Non-pigmented ciliary epithelial cell (primary cell): Measurements from ENCODE around the gene HOXB1.
"Not testable (repeated sequence)": the region's sequence is repeated elsewhere in the genome, so short reads cannot be mapped to it uniquely, and the experiment has no call there.

Experiments
- DNase-seq: peaks from one replicate; pipeline ENCODE4 v3.0.0-alpha.2; 2010; ENCODE audit warnings: low read depth

HOXB1 gene

DNA sequence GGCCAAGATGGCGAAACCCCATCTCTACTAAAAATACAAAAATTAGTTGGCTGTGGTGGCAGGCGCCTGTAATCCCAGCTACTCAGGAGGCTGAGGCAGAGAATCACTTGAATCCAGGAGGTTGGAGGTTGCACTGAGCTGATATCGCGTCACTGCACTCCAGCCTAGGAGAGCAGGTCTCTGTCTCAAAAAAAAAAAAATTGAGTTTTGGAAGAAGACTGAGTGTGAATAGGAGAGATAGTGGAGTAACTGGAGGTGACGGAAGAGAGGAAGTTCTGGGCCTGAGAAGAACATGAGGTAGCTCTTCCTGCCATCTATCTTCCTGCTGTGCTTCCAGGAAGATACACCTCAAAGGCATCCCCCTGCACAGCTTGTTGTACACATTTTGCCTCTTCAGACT is 11.4 kb downstream of the HOXB1 start:
- no peak for DNase-seq

DNA sequence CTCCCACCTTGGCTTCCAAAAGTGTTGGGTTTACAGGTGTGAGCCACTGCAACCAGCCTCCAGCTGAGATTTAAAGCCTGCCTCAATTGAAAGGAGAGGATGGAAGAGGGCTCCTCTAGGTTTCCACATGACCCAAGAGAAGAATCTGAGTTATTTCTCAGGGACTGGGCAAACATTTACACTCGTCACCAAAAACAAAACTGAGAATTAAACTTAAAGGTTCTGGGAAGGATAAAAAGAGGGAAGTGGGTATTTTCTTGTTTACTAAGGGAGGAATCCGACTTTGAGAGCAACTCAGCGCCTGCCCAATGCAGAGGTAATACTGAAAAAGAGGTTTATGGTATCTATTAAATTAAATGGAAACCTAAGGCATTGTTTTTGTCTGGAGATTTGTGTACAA is 13.3 kb downstream of the HOXB1 start:
- no peak for DNase-seq

DNA sequence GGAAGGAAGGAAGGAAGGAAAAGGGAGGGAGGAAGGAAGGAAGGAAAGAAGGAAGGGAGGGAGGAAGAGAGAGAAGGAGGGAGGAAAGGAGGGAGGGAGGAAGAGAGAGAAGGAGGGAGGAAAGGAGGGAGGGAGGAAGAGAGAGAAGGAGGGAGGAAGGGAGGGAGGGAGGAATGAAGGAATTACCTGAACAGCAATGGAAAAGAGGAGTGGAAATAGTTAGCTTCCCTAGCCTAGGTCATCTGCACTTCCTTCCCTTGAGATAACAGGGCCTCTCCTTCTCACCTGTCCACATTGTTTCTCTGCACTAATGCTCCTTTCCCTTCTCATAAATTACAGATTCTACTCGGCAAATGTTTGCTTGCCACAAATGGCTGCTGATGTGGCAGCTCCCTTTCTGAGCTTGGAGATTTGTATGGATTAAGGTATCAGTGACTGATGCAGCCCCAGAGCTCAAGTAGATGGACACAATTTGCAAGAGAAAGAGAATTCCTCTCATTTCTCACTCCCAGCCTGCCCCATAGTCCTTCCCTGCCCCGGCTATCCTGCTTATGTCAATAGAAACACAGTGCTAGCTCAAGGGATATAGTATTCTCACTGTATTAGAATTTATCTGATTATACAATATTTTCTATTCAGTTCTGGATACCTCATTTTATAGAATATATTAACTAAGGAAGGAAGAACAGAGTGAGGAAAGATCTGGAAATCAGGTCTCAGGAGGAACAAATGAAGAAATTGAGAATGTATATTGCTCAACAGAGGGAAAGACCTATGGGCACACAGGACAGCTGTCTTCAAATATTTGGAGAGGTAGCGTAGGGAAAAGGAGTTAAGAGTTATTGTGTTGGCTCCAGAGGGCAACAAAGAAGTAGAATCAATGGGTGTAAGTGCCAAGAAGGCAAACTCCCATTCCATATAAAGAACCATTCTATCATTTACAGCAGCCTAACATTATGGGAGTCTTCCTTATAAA is 14.6 kb downstream of the HOXB1 start:
- no peak for DNase-seq

DNA sequence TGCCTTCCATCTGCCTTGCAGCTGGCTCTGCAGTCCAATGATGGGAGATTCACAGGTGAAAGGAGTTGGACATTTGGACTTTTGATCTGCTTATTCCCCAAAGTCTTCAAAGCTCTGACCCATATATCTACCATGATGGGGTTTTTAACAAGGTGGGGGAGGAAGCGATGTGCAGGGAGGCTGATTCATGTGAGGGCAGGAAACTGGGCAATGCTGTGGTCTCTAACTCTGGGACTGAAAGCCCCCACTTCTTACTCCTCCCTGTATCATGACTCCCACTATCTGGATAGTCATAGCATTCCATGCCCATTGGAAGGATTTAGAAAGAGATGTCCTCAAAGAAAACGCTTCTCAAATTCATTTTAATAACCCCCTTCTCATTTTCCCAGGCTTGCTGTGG is 16.3 kb downstream of the HOXB1 start:
- DNase-seq, result no peak

DNA sequence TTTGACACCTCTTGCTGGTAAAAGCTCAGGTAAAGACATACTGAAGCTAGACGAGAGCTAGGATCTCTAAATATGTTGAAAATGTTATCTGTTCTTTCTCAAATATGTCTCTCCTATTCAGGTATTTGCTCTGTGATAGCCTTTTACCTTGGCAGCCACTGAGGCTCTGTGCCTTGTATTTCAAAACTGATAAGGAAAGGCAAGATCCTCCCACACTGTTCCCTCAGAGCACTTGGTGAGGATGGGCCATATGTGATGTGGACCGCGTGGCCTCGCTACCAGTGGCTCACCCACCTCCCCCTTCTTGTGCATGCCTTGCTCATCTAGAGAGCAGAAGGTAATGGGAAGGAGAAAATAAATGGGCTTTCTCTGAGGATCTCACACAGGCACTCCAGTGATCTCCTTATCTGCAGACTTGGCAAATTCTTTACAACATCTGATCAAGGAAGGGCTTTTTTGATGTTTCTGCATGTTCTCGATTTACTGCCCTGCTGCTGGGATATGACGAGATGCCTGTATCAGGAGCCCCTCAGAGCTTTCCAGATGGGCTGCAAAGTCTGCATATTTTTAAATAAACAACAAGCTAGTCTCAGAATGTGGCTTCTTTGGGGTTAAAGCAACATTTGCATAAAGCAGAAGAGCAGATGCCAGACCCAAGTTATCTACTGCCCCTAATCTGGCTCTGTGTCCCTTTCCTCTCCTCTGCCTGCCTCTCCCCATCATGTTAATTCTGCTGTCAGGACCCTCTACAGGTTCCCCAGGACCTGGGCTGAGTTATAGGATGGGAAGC is 16.9 kb downstream of the HOXB1 start:
- DNase-seq, result no peak

DNA sequence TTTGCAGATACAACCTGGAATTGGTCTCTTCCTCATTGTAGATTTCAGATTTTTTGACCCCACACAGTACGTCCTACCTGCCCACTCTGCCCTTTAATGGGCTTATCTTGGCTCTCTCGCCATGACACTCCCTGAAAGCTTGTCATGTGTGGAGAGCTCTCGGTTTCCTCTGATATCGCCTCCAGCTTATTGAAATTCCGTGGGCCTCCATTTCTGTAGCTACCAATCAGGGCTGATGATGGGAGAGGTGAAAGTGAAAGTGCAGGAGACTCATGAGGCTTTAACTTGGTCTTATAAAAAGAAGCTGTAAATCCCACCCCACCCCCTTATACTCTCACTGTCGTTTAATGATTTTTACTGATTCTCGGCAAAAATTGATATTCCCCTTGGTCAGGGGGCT is 17.7 kb downstream of the HOXB1 start:
- no peak for DNase-seq

DNA sequence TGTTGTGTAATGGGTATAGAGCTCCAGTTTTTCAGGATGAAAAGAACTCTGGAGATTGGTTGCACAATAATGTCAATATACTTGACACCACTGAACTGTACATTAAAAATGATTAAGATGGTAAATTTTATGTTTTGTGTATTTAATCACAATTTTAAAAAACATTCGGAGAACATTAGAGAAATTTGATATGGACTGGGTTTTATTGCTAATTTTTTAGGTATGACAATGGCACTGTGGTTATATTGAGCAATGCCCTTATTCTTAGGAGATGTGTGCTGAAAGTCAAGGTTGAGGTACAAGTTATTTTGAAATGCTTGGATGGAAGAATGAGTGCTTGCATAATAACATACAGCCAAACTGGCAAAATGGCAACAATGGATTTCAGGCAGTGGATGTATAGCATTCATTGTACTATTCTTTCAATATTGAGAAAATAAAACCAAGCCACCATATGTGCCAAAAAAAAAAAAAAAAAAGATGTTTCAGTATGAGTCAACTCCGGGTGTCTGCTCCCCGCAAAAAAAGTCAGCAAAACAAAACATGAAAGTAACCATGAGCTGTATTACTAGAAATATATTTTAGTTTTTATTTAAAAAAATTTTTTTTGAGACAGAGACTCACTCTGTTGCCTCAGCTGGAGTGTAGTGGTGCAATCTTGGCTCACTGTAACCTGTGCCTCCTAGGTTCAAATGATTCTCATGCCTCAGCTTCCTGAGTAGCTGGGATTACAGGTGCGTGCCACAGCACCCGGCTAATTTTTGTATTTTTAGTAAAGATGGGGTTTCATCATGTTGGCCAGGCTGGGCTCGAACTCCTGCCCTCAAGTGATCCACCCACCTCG is 19.8 kb downstream of the HOXB1 start:
- no peak for DNase-seq

DNA sequence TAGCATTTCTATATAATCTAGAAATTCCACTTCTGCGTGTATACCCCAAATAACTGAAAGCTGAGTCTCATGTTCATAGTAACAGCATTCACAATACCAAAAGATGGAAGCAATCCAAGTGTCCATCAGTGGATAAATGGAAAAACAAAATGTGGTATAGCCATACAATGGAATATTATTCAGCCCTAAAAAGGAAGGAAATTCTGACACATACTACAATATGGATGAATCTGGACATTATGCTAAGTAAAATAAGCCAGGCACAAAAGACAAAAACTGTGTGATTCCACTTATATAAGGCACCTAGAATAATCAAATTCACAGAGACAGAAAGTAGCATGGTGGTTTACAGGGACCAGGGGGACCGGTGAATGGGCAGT is 20.4 kb downstream of the HOXB1 start:
- no peak for DNase-seq

DNA sequence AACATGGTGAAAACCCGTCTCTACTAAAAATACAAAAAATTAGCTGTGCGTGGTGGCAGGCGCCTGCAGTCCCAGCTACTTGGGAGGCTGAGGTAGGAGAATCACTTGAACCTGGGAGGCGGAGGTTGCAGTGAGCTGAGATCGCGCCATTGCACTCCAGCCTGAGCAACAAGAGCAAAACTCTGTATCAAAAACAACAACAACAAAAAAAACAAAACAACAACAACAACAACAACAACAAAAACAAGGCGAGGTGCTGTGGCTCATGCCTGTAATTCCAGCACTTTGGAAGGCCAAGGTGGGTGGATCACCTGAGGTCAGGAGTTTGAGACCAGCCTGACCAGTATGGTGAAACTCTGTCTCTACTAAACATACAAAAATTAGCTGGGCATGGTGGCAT is 21.1 kb downstream of the HOXB1 start:
- DNase-seq, result not testable (repeated sequence)

DNA sequence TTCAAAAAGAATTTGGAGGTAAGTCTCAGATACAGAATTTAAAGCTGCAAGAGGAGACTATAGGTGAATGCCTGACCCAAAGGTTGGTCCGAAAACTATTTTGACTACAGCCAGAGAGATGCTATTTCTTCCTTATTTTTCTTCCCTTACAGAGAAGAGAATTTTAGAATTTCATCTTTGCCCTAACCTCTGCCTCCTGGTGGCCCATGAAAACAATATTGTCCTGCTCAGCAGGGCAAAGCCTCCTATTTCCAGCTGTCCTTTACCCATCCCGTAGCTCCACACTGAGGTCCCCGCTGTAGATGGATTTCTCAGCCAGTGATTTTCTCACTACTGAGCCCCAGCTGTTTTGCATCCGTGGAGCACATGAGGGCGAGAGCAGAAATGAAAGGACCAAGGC is 24.6 kb downstream of the HOXB1 start:
- no peak for DNase-seq

DNA sequence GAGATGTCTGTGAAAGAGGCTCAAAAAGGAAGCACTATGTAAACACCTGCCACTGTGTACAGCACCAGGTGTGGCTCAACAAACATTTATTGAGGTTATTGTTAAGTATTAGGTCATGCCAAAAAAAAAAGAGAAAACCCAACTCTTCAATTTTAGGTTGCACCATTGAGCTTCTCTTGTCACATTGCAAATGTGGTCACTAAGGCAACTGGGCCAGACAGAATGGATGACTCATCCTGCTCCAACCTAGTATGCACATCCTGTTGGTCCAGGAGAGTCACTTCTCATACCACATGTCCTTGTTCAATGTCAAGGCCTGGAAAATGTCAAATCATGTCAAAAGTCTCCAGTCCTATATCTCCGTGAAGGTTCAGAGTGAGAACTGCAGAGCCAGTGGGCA is 25.0 kb downstream of the HOXB1 start:
- DNase-seq, result no peak

DNA sequence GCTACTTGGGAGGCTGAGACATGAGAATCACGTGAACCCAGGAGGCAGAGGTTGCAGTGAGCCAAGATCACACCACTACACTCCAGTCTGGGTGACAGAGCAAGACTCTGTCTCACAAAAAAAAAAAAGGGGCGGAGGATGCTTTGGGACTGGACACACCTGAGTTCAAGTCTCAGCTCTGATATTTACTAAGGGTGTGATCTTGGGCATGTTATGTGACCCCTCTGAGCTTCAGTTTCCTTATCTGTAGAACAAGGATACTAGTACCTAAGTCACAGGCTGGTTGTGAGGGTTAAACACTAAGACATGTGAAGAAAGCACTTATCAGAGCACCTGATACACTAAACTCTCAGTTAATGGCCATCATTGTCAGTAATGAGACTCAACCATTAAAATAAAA is 25.9 kb downstream of the HOXB1 start:
- DNase-seq, result no peak

DNA sequence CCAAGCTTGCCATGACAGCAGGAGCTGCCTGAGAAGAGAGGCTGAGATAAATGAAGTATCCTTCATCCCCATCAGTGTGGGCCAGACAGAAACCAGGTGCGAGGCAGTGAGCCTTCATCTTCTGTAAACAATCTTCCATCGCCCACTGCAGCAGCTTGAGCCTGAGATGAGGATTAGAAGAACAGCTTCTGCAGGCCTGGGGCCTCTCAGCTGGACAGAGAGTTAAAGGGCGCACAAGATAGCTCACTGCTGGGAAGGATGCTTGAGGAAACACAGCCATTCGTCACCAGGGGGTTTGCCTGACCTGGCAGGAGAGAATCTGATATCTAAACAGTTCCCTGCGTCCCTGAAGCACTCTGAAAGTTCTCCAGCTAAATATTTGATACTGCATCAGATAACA is 27.1 kb downstream of the HOXB1 start:
- DNase-seq, result no peak

DNA sequence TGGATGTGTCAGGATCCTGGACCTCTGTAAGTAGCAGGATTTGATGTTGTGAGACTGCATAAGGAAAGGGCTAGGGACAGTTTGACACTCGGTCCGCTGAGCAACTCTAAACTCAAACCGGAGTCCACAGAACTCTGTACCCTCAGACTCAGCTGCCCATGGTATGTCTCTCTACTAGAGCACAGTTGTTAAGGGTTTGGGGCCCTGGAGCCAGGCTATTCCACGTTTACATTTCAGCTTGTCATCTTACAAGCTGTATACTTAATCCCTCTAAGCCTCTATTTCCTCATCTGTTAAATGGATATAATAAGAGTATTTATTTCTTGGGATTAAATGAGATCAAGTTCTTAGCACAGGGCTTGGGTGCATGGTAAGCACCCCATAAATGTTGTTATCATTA is 27.9 kb downstream of the HOXB1 start:
- no peak for DNase-seq

DNA sequence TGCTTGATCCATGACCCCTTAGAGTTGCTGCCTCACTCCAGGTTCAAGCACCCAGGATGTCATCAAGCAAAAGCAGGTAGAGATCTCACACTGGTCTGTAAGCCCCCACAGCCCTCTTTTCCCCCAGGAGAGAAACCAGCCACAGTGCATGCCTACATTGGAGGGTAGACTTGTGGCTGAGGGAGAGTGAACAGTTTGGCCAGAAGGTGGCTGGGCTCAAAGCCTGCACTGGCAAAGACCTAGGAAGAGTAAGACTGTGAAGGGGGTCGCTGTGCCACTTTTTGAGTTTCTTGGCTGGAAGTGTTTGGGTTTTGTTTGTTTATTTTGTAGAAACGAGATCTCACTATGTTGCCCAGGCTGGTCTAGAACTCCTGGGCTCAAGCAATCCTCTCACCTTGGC is 28.5 kb downstream of the HOXB1 start:
- no peak for DNase-seq

DNA sequence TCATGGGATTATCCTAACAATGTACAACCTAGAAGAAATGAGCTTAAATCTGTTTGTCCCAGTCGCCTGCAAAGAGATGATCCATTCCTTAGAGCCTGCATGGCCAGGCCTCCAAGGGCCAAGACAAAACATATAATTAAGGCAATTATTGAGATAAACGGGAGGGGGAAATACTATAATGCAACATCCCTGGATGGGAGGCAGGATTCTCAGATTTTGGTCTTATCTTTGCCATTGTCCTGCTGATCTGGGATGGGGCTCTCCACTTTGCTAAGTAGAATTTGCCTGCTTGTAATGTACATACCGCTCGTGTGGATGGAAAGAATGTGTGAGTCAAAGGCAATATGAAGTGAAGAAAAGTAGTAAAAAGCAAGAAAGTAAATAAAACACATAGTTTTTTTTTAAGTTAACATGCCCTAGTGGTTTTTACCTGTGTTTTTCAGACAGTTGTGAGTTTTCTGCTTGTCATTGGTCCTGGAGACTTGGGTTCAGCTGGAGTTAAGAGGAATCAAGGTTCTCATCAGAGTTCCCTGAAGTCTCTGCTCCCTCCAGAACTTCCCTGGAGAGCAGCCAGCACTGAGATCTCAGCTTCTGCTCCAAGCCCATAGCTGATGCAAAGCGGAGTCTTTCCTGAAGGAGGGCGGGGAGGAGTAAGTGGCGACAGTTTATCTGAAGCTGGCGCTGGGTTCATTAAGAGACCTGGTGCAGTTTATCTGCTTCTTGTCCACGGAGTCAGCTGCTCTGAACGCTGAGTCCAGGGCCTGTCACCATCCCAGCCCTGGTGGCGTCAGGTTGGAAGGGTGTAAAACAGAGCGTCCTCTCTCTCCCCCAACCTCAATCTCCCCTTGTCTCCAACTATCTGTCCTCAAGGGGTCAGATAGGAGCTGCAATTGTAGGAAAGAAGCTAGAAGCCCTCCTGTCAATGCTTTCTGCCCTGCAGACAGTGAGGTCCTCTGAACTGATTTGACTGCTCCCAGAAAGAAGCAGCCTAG is 30.1 kb downstream of the HOXB1 start:
- DNase-seq, result no peak

DNA sequence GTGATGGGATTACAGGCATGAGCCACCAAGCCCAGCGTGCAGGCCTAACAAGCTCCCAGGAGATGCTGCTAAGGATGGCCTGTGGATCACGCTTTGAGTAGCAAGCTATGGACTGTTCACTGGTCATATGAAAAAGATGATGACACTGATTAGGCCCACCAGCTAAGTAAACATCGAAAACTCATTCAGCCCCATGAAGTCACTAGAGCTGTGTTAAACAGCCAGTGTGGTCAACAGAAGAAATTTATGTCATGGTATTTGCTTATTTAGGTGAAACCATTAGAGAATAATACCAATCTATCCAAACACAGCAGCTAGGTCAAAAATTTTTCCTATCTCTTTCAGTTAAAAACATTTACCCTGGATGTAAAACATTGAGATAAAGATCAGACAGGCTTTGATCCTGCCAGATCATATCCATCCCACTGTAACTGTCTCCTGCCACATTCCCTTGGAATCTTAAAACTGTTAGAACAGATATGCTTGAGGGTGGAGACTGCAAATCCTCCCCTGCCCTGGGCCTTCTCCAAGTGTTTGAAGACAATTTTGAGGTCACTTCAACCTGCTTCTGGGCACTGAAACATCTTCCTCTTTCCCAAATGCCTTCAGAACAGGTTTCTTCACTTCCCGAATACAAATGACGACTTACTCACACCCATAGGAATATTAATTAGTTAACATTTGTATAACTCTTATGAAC is 30.9 kb downstream of the HOXB1 start:
- DNase-seq, result no peak

DNA sequence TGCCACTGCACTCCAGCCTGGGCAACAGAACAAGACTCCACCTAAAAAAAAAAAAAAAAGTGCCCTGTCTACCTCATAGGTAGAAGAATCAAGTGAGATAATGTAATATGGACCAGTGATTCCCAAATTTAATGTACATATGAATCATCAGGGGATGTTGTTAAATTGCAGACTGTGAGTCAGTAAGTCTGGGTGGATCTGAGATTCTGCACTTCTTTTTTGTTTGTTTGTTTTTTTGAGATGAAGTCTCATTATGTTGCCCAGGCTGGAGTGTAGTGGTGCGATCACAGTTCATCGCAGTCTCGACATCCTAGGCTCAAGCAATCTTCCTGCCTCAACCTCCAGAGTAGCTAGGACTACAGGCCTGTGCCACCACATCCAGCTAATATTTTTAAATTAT is 31.6 kb downstream of the HOXB1 start:
- DNase-seq, result no peak

DNA sequence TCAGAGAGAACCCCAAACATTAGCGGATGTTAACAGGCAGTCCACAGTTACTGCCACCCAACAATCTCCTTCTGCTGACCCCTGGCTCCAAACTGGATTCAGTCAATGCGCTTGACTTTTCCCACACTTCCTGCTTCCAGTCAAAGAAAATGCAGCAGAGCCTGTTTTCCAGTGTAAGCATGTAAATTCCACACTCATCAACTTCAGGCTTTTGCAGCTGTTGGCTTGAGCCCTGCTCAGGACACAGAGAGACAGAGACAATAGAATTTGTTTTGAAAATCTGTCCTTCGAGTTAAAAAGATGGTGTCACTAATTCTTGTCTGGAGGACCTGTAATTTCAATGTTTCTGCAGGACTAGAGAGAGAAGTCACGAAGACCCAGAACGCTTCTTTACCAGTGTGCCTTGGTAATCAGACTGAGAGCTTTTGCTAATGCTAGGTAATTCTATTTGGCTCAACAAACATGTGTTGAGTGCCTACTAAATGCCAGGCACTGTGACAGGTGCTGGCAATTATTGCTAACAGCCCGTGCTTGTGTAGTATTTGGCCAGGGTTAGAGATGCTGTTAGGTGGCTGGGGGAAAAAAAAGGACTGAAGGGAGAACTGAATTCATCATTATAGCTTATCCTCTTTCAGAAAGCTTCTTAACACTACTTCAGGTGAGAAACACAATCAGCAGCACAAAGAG is 32.5 kb downstream of the HOXB1 start:
- no peak for DNase-seq

DNA sequence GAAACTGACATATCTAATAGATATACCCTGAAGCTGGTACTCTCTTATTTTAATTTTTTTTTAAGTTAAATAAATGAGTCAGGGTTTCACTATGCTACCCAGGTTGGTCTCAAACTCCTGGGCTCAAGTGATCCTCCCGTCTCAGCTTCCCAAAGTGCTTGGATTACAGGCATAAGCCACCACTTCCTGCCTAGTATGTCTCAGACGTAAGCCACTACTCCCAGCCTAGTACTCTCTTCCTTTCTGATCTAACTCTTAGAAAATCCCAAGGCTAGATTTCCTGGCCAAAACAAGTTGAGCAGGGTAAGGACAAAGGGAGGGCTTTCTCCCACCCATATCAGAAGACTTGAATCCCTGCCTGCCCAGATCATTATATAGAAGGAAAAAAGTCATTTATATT is 33.7 kb downstream of the HOXB1 start:
- no peak for DNase-seq
